Fibroblast of gingiva (primary cell): ENCODE results near the gene RPS19BP1.

ENCODE experiments used
- DNase-seq: peaks from one replicate; pipeline ENCODE4 v3.0.0-alpha.2; 2011; ENCODE audit warnings: low read depth

The RPS19BP1 gene

DNA sequence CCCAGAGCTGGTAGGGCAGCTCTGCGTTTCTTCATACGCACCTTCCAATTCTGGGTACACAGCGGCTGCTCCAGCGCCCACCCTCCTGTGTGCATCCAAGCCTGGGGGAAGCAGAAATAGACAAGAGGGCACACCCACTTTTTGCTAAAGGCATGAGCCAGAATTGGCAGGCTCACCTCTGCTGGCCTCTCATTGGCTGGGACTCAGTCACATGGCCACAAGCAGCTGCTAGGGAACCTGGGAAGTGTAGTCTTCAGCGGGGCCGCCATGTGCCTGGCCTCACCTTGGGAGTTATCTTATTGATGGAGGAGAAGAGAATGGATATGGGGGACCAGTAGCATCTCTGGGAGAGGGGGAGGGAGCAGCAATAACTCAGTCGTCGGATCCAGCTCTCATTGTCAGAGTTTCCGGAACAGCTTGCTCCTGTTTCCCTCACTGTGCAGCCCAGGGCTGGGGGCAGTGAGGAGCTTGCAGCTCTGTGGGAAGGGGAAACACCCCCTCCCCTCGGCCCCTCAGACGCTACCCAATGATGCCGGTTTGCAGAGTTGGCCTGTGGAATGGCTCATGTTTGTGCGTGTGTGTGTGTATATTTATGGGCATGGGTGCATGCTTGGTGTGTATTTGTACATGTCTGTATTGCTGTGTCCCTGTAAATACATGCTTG lies 42.3 kb downstream of the RPS19BP1 start:
- peak; percentile 52 for DNase-seq

GRCh38 chr22:39489094-39490068 lies 43.2 kb downstream of the RPS19BP1 start:
- DNase-seq = no peak

DNA sequence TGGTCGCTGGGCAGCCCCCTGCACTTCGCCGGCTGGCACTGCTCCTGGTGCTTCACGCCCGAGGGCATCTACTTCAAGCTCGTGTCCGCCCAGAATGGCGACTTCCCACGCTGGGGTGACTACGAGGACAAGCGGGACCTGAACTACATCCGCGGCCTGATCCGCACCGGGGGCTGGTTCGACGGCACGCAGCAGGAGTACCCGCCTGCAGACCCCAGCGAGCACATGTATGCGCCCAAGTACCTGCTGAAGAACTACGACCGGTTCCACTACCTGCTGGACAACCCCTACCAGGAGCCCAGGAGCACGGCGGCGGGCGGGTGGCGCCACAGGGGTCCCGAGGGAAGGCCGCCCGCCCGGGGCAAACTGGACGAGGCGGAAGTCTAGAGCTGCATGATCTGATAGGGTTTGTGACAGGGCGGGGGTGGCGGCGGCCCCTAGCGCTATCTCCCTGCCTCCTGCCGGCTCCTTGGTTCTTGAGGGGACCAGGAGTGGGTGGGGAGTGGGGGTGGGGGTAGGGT lies 43.9 kb downstream of the RPS19BP1 start:
- DNase-seq = no peak

DNA sequence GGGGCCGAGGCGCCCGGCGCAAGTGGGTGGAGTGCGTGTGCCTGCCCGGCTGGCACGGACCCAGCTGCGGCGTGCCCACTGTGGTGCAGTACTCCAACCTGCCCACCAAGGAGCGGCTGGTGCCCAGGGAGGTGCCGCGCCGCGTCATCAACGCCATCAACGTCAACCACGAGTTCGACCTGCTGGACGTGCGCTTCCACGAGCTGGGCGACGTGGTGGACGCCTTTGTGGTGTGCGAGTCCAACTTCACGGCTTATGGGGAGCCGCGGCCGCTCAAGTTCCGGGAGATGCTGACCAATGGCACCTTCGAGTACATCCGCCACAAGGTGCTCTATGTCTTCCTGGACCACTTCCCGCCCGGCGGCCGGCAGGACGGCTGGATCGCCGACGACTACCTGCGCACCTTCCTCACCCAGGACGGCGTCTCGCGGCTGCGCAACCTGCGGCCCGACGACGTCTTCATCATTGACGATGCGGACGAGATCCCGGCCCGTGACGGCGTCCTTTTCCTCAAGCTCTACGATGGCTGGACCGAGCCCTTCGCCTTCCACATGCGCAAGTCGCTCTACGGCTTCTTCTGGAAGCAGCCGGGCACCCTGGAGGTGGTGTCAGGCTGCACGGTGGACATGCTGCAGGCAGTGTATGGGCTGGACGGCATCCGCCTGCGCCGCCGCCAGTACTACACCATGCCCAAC lies 44.6 kb downstream of the RPS19BP1 start:
- DNase-seq = no peak

DNA sequence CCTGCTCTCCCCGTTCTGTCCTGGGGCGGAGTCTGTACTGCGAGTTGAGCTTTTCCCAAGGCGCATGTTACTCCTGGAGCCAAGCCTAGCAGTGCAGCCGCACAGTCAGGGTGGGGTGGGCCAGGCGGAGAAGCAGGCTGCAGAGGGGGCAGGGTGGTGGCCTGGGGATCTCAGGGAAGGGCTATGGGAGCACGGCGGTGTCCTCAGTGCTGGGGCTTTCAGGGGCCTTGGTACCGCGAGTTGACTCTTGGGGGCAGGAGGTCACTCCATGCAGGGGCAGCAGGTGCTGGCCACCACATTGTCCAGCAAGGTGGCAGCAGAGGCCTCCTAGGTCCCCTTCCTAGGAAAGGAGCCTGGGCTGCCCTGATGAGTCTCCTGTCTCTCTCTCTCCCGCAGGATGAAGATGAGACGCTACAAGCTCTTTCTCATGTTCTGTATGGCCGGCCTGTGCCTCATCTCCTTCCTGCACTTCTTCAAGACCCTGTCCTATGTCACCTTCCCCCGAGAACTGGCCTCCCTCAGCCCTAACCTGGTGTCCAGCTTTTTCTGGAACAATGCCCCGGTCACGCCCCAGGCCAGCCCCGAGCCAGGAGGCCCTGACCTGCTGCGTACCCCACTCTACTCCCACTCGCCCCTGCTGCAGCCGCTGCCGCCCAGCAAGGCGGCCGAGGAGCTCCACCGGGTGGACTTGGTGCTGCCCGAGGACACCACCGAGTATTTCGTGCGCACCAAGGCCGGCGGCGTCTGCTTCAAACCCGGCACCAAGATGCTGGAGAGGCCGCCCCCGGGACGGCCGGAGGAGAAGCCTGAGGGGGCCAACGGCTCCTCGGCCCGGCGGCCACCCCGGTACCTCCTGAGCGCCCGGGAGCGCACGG lies 45.4 kb downstream of the RPS19BP1 start:
- DNase-seq = no peak

DNA sequence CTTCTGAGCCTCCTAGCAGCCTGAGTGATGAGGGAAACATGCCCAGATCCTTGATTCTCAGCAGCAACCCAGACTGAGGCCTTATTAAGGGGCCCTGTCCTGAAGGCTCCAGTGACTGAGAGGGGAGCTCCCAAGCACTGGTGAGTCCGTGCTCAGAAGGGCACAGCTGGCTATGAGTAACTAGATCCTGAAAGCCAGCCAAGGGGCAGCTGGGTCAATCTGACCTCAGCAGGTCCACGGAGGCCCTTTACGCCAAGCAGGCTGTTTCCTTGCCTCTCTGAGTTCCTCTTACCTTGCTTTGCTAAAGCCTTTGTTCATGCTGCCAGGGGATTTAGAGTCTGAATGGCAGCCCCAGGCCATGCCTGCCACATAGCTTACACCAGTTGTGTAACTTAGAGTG lies 49.8 kb downstream of the RPS19BP1 start:
- no peak for DNase-seq

- DNase-seq = no peak
Observed at GRCh38 chr22:39481595-39481994, 51.0 kb downstream of the RPS19BP1 start.

DNA sequence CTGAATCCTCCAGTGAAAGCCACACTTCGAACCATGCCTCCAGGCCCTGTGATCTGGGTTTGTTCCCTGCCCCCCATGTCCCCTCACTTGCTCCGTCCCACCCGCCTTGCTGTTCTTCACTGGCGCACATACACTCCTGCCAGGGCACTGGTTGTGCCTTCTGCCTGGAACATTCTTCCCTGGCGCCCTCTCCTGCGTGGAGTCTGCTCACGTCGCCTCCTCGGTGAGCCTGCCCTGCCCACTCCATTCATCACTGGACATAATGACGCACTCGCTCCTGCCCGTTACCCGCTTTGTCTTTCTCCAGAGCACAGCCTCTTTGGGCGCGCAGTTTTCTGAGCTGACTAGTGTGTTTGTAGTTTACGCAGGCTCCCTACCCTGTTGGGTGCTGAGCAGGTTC lies 51.5 kb downstream of the RPS19BP1 start:
- DNase-seq = no peak

DNA sequence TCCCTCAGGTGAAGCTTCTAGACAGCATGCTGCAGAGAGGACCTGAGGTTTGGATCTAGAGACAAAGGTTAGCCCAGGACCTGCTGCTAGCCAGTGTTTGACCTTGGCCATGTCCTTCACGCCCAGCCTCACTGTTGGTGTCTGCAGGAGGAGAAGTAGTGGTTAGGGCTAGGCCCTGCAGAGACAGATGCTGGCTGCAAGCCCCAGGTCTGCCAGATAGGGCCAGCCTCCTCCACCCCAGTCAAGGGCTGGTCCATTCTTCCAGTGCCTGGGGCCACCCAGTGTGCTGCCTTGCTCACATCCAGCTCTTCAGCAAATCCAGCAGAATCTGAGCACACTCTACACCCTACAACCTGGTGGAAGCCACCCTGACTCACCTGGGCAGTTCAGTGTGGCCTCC lies 52.0 kb downstream of the RPS19BP1 start:
- DNase-seq = no peak

- DNase-seq = no peak
Observed at GRCh38 chr22:39479254-39479653, 53.3 kb downstream of the RPS19BP1 start.
